A549 treated with AZD9567 at 1 μM for 4 hours (cell line): Measurements from ENCODE around the gene CFAP73. TPM values are rescaled to one million over a fixed set of nuclear protein-coding genes. Genes with fewer than 3 reads are reported as not detected.

Source experiments
- total RNA-seq: library from RNA; stranded (reverse); fragments of 200-300 nt; extraction: Qiagen RNA extraction; gene quantifications from 5 replicates; pipeline ENCODE4 v1.2.3, GENCODE V29; 2022; ENCODE audit not compliant: insufficient read depth

Gene CFAP73
- total RNA-seq = 0.09 to 0.19 TPM (median 0.15 TPM) in 4 of 5 replicates, not detected in the other

GRCh38 chr12:113149361-113150150 is at the start of gene CFAP73:
CFAP73 (plus strand) TSS chr12:113149724; CDS start chr12:113149858, 134 bp downstream.

DNA sequence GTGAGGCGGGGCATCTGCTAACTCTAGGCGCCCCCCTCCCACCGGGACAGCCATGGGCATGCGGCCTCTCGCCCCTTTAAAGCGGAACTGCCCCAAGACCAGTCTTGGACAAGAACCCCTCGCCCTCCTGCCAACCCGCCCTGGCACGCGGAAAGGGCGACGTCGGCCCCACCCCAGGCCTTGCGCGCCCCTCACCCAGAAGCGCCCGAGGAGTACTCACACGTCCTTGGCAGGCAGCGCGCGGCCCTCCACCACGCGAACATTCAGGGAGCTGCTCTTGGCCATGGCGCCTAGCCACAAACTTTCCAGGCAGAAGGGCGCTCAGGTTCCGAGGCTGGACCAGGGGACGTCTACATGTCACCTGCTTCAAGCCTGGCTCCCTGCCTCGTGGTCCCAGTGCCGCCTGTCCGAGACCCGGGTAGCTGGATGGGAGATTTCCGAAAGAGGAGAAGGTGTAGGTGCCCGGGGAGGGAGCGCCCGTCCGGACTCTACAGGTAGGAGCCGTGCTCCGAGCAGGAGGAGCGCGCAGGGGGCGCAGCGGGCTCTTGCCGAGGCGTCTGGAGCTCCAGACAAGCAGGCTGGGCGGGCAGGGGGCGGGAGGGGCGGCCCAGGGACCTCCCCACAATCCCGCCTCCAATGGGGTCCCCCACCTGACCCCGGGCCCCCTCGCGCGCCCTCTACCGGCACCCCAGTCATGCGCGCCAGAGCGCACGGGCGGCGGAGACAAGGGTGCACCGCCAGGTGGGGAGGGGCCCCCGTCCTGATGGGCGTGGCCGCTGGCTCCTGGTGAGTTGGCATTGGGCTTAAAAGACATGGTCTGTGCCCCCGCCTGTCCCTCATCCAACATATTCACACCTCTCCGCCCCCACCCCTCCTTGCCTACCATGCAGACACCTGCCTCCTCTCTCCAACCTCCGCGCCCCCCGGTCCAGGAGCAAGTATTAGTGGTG is 14.1 kb upstream of the CFAP73 start, which contains the start of gene RASAL1:
Gene RASAL1 (minus strand): TSS at position 584 of the 950 bp plus-strand sequence. CDS start 299 bp downstream, at position 285.

DNA sequence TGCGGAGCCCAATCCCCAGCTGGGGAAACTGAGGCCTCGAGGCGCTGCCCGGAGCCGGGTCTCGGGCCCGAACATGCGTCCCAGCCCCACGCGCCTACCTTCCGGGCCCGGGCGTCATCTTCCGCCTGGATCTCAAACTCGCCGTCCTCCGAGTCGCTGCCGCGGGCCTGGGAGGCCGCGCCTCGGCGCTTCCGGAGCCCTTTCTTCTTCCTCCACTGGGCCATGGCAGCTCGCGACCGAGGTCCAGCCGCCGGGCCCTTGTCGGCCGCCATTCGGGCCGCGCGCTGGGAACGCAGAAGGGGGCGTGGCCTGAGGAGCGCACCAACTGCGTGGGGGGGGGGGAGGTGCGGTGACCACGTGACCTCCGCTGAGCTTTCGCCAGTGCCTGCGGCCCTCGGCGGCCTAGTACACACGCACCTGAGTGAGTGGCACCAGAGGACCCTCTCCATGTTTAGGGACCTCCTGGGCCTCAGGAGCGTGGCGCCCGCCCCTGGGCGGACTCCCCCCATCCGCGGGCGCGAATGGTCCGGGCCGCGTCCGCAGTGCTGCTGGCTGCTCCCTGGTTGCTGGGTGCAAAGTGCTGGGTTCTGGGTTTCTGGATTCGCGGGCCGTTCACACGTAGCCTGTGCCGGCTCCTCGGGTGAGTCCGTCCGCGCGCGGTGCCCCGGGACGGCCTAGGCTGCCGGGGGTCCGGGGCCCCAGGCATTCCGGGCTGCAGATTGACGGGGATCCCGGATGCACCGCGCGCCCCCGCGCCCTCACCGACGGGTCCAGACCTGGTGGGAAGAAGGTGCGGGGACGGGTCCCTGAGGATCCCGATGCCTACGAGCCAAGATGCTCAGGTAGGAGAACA is 35.9 kb downstream of the CFAP73 start, which contains the start of the genes DDX54 and RITA1:
Gene DDX54 (minus strand): TSS at position 299 of the 853 bp plus-strand sequence. CDS start 27 bp downstream, at position 272.
Gene RITA1 (plus strand): TSS at position 542 of the 853 bp plus-strand sequence. CDS start 1,026 bp downstream, outside the sequence.

Other genes starting within 250 kb of the CFAP73 start
- gene OAS1, start 242.8 kb upstream of the CFAP73 start, total RNA-seq = 22.9 to 57.3 TPM (median 29.6 TPM) in 5 replicates
- gene OAS3, start 211.2 kb upstream of the CFAP73 start, total RNA-seq = 19.1 to 29.9 TPM (median 21.2 TPM) in 5 replicates
- 0.07 to 0.29 TPM (median 0.22 TPM) in 4 of 5 replicates, not detected in the other for gene OAS2, start 171.2 kb upstream of the CFAP73 start, total RNA-seq
- 0.34 to 0.52 TPM (median 0.45 TPM) in 4 of 5 replicates, not detected in the other for gene DTX1, start 93.0 kb upstream of the CFAP73 start, total RNA-seq
- gene RASAL1, start 14.0 kb upstream of the CFAP73 start, total RNA-seq = 0.18 to 0.57 TPM (median 0.26 TPM) in 4 of 5 replicates, not detected in the other
- 54.7 to 89.8 TPM (median 79.3 TPM) in 5 replicates for gene DDX54, start 35.8 kb downstream of the CFAP73 start, total RNA-seq
- gene RITA1, start 36.0 kb downstream of the CFAP73 start, total RNA-seq = 24.8 to 34.4 TPM (median 32.5 TPM) in 5 replicates
- gene TPCN1, start 71.7 kb downstream of the CFAP73 start, total RNA-seq = 18.2 to 20.2 TPM (median 20.0 TPM) in 5 replicates
- gene SLC8B1, start 185.4 kb downstream of the CFAP73 start, total RNA-seq = 8.3 to 11.1 TPM (median 8.9 TPM) in 5 replicates
- gene PLBD2, start 208.9 kb downstream of the CFAP73 start, total RNA-seq = 31.8 to 46.1 TPM (median 32.7 TPM) in 5 replicates